GM23248 (cell line): ENCODE measurements around the gene MADCAM1. TPM values are rescaled to one million over a fixed set of nuclear protein-coding genes. Genes with fewer than 3 reads are reported as not detected.

ENCODE experiments used
- DNase-seq: peaks from one replicate; pipeline ENCODE4 v3.0.0-alpha.2; 2015
- H2AFZ ChIP-seq: fragments of 200-600 bp; sonication (generic); 2 replicates; pipeline ENCODE4 v1.6.1; 2016; ENCODE audit warnings: antibody characterized with exemption
- H3F3A ChIP-seq: fragments of 200-600 bp; sonication (generic); 2 replicates; pipeline ENCODE4 v1.6.1; 2016; ENCODE audit warnings: mild to moderate bottlenecking, antibody characterized with exemption, mixed run types; ENCODE audit not compliant: insufficient read depth
- H3K27ac ChIP-seq: fragments of 200-600 bp; sonication (generic); 2 replicates; pipeline ENCODE4 v1.5.1; 2016; ENCODE audit warnings: mild to moderate bottlenecking
- H3K27me3 ChIP-seq: fragments of 200-600 bp; sonication (generic); replicated peaks from 2 replicates; pipeline ENCODE4 v1.6.1; 2016; ENCODE audit warnings: mild to moderate bottlenecking; ENCODE audit not compliant: insufficient read depth
- H3K36me3 ChIP-seq: fragments of 200-600 bp; sonication (generic); 2 replicates; pipeline ENCODE4 v1.6.1; 2016; ENCODE audit warnings: low read depth, mild to moderate bottlenecking
- H3K4me1 ChIP-seq: fragments of 200-600 bp; sonication (generic); 2 replicates; pipeline ENCODE4 v1.6.1; 2016; ENCODE audit warnings: mild to moderate bottlenecking; ENCODE audit not compliant: insufficient read depth
- H3K4me2 ChIP-seq: fragments of 200-600 bp; sonication (generic); one replicate; pipeline ENCODE4 v1.6.1; 2016; ENCODE audit warnings: mild to moderate bottlenecking; ENCODE audit not compliant: unreplicated experiment
- H3K4me3 ChIP-seq: fragments of 200-600 bp; sonication (generic); 2 replicates; pipeline ENCODE4 v1.5.1; 2016; ENCODE audit warnings: mild to moderate bottlenecking
- H3K79me2 ChIP-seq: fragments of 200-600 bp; sonication (generic); 2 replicates; pipeline ENCODE4 v1.6.1; 2016; ENCODE audit warnings: mild to moderate bottlenecking; ENCODE audit not compliant: insufficient read depth
- H3K9ac ChIP-seq: fragments of 200-600 bp; sonication (generic); 2 replicates; pipeline ENCODE4 v1.6.1; 2016; ENCODE audit warnings: mild to moderate bottlenecking
- H3K9me2 ChIP-seq: fragments of 200-600 bp; sonication (generic); 2 replicates; pipeline ENCODE4 v1.6.1; 2016; ENCODE audit warnings: mixed run types, mild to moderate bottlenecking, moderate library complexity; ENCODE audit not compliant: insufficient read depth
- H3K9me3 ChIP-seq: fragments of 200-600 bp; sonication (generic); one replicate; pipeline ENCODE4 v1.6.1; 2017; ENCODE audit warnings: low read depth
- H4K20me1 ChIP-seq: fragments of 200-600 bp; sonication (generic); 2 replicates; pipeline ENCODE4 v1.6.0; 2016; ENCODE audit not compliant: insufficient read depth
- EZH2 ChIP-seq: fragments of 200-600 bp; sonication (generic); IDR thresholded peaks from 2 replicates; pipeline ENCODE4 v1.6.1; 2018; ENCODE audit warnings: antibody characterized with exemption, mild to moderate bottlenecking; ENCODE audit not compliant: insufficient read depth, poor library complexity, severe bottlenecking
- EZH2phosphoT487 ChIP-seq: fragments of 200-600 bp; sonication (generic); IDR thresholded peaks from 2 replicates; pipeline ENCODE4 v1.6.1; 2018; ENCODE audit warnings: antibody characterized with exemption, moderate library complexity, mild to moderate bottlenecking, low read depth; ENCODE audit not compliant: insufficient read depth
- WGBS, 2 experiments: methylation state at CpG; one replicate each; pipeline ENCODE4 v1.1.6; 2015 to 2017; ENCODE audit warnings: low lambda C conversion rate in 2 of 2, low coverage in 1 of 2; ENCODE audit errors: missing lambda C conversion rate in 2 of 2; 5-methylcytosine and 5-hydroxymethylcytosine counted together
- in situ Hi-C: fragments of 300-500 bp; cut with MboI; formaldehyde crosslinking; loops from 2 replicates; pipeline ENCODE4 v1.15.0; 2020
- polyA plus RNA-seq: library from polyadenylated mRNA; unstranded; fragments of >200 nt; fragmentation: Nextera tagmentation; extraction: Ambion mirVana; gene quantifications from 2 replicates; pipeline ENCODE4 v1.2.1, GENCODE V29; 2016
- total RNA-seq: library from RNA; depleted of rRNA; stranded (reverse); fragments of >200 nt; shearing (Covaris generic); gene quantifications from 2 replicates; pipeline ENCODE4 v1.2.3, GENCODE V29; 2014

Gene MADCAM1
- total and polyA plus RNA-seq, 2 experiments from 2014 or later = 0.38 to 0.54 TPM

- H3K4me1 ChIP-seq = no peaks in the 10 kb centered on the region
- in situ Hi-C loops = no loop called here
- no peaks in the 10 kb centered on the region for H4K20me1 ChIP-seq
- no peaks in the 10 kb centered on the region for H3K9me2 ChIP-seq
- no peaks in the 10 kb centered on the region for H3K27me3 ChIP-seq
- TF ChIP-seq EZH2phosphoT487 = no peak
- no peak for TF ChIP-seq EZH2
- H3K9ac ChIP-seq = no peak overlapping the region
- H3K27ac ChIP-seq = no peak overlapping the region
- H2AFZ ChIP-seq = no peak overlapping the region
- WGBS, 2 experiments = 73% methylated on average over 16 of the region's 16 CpGs
- 0 out of 2 replicates have a peak, but pooled peaks cover 6% of the 10 kb centered on the region for H3F3A ChIP-seq
- no peak for DNase-seq
- H3K4me3 ChIP-seq = no peak overlapping the region
- H3K36me3 ChIP-seq = no peaks in the 10 kb centered on the region
- H3K4me2 ChIP-seq = no peak overlapping the region
- H3K9me3 ChIP-seq = no peaks in the 10 kb centered on the region
- no peaks in the 10 kb centered on the region for H3K79me2 ChIP-seq
These were observed 43.5 kb upstream of the MADCAM1 start for GRCh38 chr19:452829-453228.

- Histone ChIP-seq H3K27ac (no peak overlapping the region), H3K36me3 (no peaks in the 10 kb centered on the region), H2AFZ (no peak overlapping the region), H3K79me2 (no peaks in the 10 kb centered on the region), H3K4me3 (no peak overlapping the region), H3K9ac (no peak overlapping the region), H3F3A (0 out of 2 replicates have a peak, but pooled peaks cover 6% of the 10 kb centered on the region), H3K9me3 (no peaks in the 10 kb centered on the region), H3K4me1 (no peaks in the 10 kb centered on the region), H4K20me1 (no peaks in the 10 kb centered on the region), H3K27me3 (no peaks in the 10 kb centered on the region), H3K4me2 (no peak overlapping the region), H3K9me2 (no peaks in the 10 kb centered on the region)
- 77% methylated on average over 22 of the region's 22 CpGs for WGBS, 2 experiments
- TF ChIP-seq EZH2 (no peak), EZH2phosphoT487 (no peak)
- in situ Hi-C loops = no loop called here
- DNase-seq = no peak
These were observed 42.7 kb upstream of the MADCAM1 start for GRCh38 chr19:453606-454005.

- Histone ChIP-seq H2AFZ (no peak overlapping the region), H3K9me2 (no peaks in the 10 kb centered on the region), H3K27me3 (no peaks in the 10 kb centered on the region), H3K4me3 (no peak overlapping the region), H3K79me2 (no peaks in the 10 kb centered on the region), H3F3A (0 out of 2 replicates have a peak, but pooled peaks cover 6% of the 10 kb centered on the region), H3K4me2 (no peak overlapping the region), H3K36me3 (no peaks in the 10 kb centered on the region), H3K9ac (no peak overlapping the region), H3K27ac (no peak overlapping the region), H4K20me1 (no peaks in the 10 kb centered on the region), H3K9me3 (no peaks in the 10 kb centered on the region), H3K4me1 (no peaks in the 10 kb centered on the region)
- no peak for DNase-seq
- in situ Hi-C loops = no loop called here
- TF ChIP-seq EZH2 = no peak
- no peak for TF ChIP-seq EZH2phosphoT487
- WGBS, 2 experiments = 90% methylated on average over 38 to 39 of the region's 39 CpGs
These were observed 41.1 kb upstream of the MADCAM1 start for GRCh38 chr19:455031-455705.

GRCh38 chr19:455851-456546 is 40.3 kb upstream of the MADCAM1 start:
- Histone ChIP-seq H3K9me2 (no peaks in the 10 kb centered on the region), H3K4me2 (no peak overlapping the region), H3K79me2 (no peaks in the 10 kb centered on the region), H3K4me1 (no peaks in the 10 kb centered on the region), H3K27me3 (peaks cover 1% of the 10 kb centered on the region; the same call in 1 of the 2 replicates), H2AFZ (no peak overlapping the region), H3F3A (0 out of 2 replicates have a peak, but pooled peaks cover 6% of the 10 kb centered on the region), H3K4me3 (no peak overlapping the region), H4K20me1 (no peaks in the 10 kb centered on the region), H3K9ac (no peak overlapping the region), H3K27ac (no peak overlapping the region), H3K36me3 (no peaks in the 10 kb centered on the region), H3K9me3 (no peaks in the 10 kb centered on the region)
- 89 to 90% methylated on average over 18 to 31 of the region's 31 CpGs for WGBS, 2 experiments
- in situ Hi-C loops = no loop called here
- no peak for DNase-seq
- TF ChIP-seq EZH2 (no peak), EZH2phosphoT487 (no peak)
